ENCODE measurements around the gene FJX1.
"Not testable (repeated sequence)": the region's sequence is repeated elsewhere in the genome, so short reads cannot be mapped to it uniquely, and the experiment has no call there.

FJX1 gene

GRCh38 chr11:35632301-35632700, 14.0 kb downstream of the FJX1 start:
- no peak for DNase-seq (ENCODE audit: low read depth, low spot score)

GRCh38 chr11:35633827-35634423, 15.7 kb downstream of the FJX1 start:
- DNase-seq (ENCODE audit: low read depth, low spot score) = no peak

GRCh38 chr11:35635933-35636332, 17.7 kb downstream of the FJX1 start:
- DNase-seq (ENCODE audit: low read depth, low spot score) = no peak

GRCh38 chr11:35639591-35640179, 21.4 kb downstream of the FJX1 start:
- no peak for DNase-seq (ENCODE audit: low read depth, low spot score)

GRCh38 chr11:35641171-35641897, 23.1 kb downstream of the FJX1 start:
- DNase-seq (ENCODE audit: low read depth, low spot score) = no peak

- no peak for DNase-seq (ENCODE audit: low read depth, low spot score)
Observed at GRCh38 chr11:35641964-35642363, 23.7 kb downstream of the FJX1 start.

- DNase-seq (ENCODE audit: low read depth, low spot score) = no peak
Observed at GRCh38 chr11:35647421-35648093, 29.3 kb downstream of the FJX1 start.

- DNase-seq (ENCODE audit: low read depth, low spot score) = no peak
Observed at GRCh38 chr11:35650006-35650405, 31.7 kb downstream of the FJX1 start.

- DNase-seq (ENCODE audit: low read depth, low spot score) = no peak
Observed at GRCh38 chr11:35650467-35650866, 32.2 kb downstream of the FJX1 start.

- no peak for DNase-seq (ENCODE audit: low read depth, low spot score)
Observed at GRCh38 chr11:35651263-35651662, 33.0 kb downstream of the FJX1 start.

- DNase-seq (ENCODE audit: low read depth, low spot score) = not testable (repeated sequence)
Observed at GRCh38 chr11:35652786-35653185, 34.5 kb downstream of the FJX1 start.

GRCh38 chr11:35654711-35655110, 36.5 kb downstream of the FJX1 start:
- DNase-seq (ENCODE audit: low read depth, low spot score) = no peak

GRCh38 chr11:35655254-35655653, 37.0 kb downstream of the FJX1 start:
- no peak for DNase-seq (ENCODE audit: low read depth, low spot score)

- DNase-seq (ENCODE audit: low read depth, low spot score) = no peak
Observed at GRCh38 chr11:35655856-35656255, 37.6 kb downstream of the FJX1 start.

- no peak for DNase-seq (ENCODE audit: low read depth, low spot score)
Observed at GRCh38 chr11:35658020-35658948, 40.0 kb downstream of the FJX1 start.

- DNase-seq (ENCODE audit: low read depth, low spot score) = no peak
Observed at GRCh38 chr11:35661534-35661933, 43.3 kb downstream of the FJX1 start.

GRCh38 chr11:35662061-35662648, 43.9 kb downstream of the FJX1 start:
- no peak for DNase-seq (ENCODE audit: low read depth, low spot score)

- DNase-seq (ENCODE audit: low read depth, low spot score) = peak; percentile 63
Observed at GRCh38 chr11:35662649-35663407, 44.6 kb downstream of the FJX1 start, which contains the start of gene TRIM44. TRIM44 (plus strand) TSS chr11:35662775; CDS start chr11:35663112, 337 bp downstream.

GRCh38 chr11:35663408-35663702, 45.1 kb downstream of the FJX1 start:
- DNase-seq (ENCODE audit: low read depth, low spot score) = no peak

GRCh38 chr11:35664977-35665441, 46.7 kb downstream of the FJX1 start:
- DNase-seq (ENCODE audit: low read depth, low spot score) = no peak
